ENCODE data around the gene SPATA18. TPM values are rescaled to one million over a fixed set of nuclear protein-coding genes. Genes with fewer than 3 reads are reported as not detected.
"Not testable (repeated sequence)": the region's sequence is repeated elsewhere in the genome, so short reads cannot be mapped to it uniquely, and the experiment has no call there.

The SPATA18 gene
- total RNA-seq, 2 experiments from 2014 or later = 0.44 TPM; not detected in 1

- H3K9me3 Mint-ChIP-seq = no peaks in the 10 kb centered on the region
- no peaks in the 10 kb centered on the region for H3K36me3 Mint-ChIP-seq
- H3K4me1 Mint-ChIP-seq = no peaks in the 10 kb centered on the region
- DNase-seq = no peak
- H3K4me3 Mint-ChIP-seq = no peak overlapping the region
- peaks cover 13% of the 10 kb centered on the region for H3K27me3 Mint-ChIP-seq
- H3K27ac Mint-ChIP-seq = no peak overlapping the region
Observed at GRCh38 chr4:52107745-52108144, 56.6 kb downstream of the SPATA18 start.

- no peak overlapping the region for H3K27ac Mint-ChIP-seq
- H3K27me3 Mint-ChIP-seq = peaks cover 6% of the 10 kb centered on the region
- DNase-seq = no peak
- no peak overlapping the region for H3K4me3 Mint-ChIP-seq
- H3K4me1 Mint-ChIP-seq = no peaks in the 10 kb centered on the region
- H3K9me3 Mint-ChIP-seq = no peaks in the 10 kb centered on the region
- no peaks in the 10 kb centered on the region for H3K36me3 Mint-ChIP-seq
Observed at GRCh38 chr4:52110171-52110570, 59.1 kb downstream of the SPATA18 start.

- Mint-ChIP-seq H3K36me3 (no peaks in the 10 kb centered on the region), H3K4me1 (no peaks in the 10 kb centered on the region), H3K9me3 (no peaks in the 10 kb centered on the region), H3K27ac (no peak overlapping the region), H3K27me3 (peaks cover 4% of the 10 kb centered on the region), H3K4me3 (no peak overlapping the region)
- DNase-seq = no peak
Observed at GRCh38 chr4:52111995-52112394, 60.9 kb downstream of the SPATA18 start.

- no peak for DNase-seq
- H3K27ac Mint-ChIP-seq = no peak overlapping the region
- peaks cover 5% of the 10 kb centered on the region for H3K27me3 Mint-ChIP-seq
- no peaks in the 10 kb centered on the region for H3K36me3 Mint-ChIP-seq
- no peaks in the 10 kb centered on the region for H3K9me3 Mint-ChIP-seq
- H3K4me3 Mint-ChIP-seq = no peak overlapping the region
- no peaks in the 10 kb centered on the region for H3K4me1 Mint-ChIP-seq
Observed at GRCh38 chr4:52112411-52112810, 61.3 kb downstream of the SPATA18 start.

GRCh38 chr4:52116641-52117040, 65.5 kb downstream of the SPATA18 start:
- Mint-ChIP-seq H3K9me3 (no peaks in the 10 kb centered on the region), H3K4me3 (no peak overlapping the region), H3K27ac (no peak overlapping the region), H3K27me3 (peaks cover 5% of the 10 kb centered on the region), H3K4me1 (no peaks in the 10 kb centered on the region), H3K36me3 (no peaks in the 10 kb centered on the region)
- DNase-seq = no peak

- Mint-ChIP-seq H3K4me3 (no peak overlapping the region), H3K9me3 (peaks cover 3% of the 10 kb centered on the region), H3K36me3 (no peaks in the 10 kb centered on the region), H3K27me3 (peaks cover 10% of the 10 kb centered on the region), H3K4me1 (no peaks in the 10 kb centered on the region), H3K27ac (no peak overlapping the region)
- no peak for DNase-seq
Observed at GRCh38 chr4:52126226-52126625, 75.1 kb downstream of the SPATA18 start.

GRCh38 chr4:52126966-52127365, 75.9 kb downstream of the SPATA18 start:
- Mint-ChIP-seq H3K27me3 (peaks cover 10% of the 10 kb centered on the region), H3K4me1 (no peaks in the 10 kb centered on the region), H3K9me3 (peaks cover 3% of the 10 kb centered on the region), H3K27ac (no peak overlapping the region), H3K36me3 (no peaks in the 10 kb centered on the region), H3K4me3 (no peak overlapping the region)
- no peak for DNase-seq

- Mint-ChIP-seq H3K36me3 (no peaks in the 10 kb centered on the region), H3K4me1 (no peaks in the 10 kb centered on the region), H3K4me3 (no peak overlapping the region), H3K9me3 (peaks cover 3% of the 10 kb centered on the region), H3K27ac (no peak overlapping the region), H3K27me3 (no peaks in the 10 kb centered on the region)
- DNase-seq = no peak
Observed at GRCh38 chr4:52135171-52135570, 84.1 kb downstream of the SPATA18 start.

GRCh38 chr4:52137152-52137551, 86.0 kb downstream of the SPATA18 start:
- not testable (repeated sequence) for H3K4me1 Mint-ChIP-seq, H3K27ac Mint-ChIP-seq, DNase-seq, H3K27me3 Mint-ChIP-seq, H3K36me3 Mint-ChIP-seq, H3K4me3 Mint-ChIP-seq
- H3K9me3 Mint-ChIP-seq = peaks cover 12% of the 10 kb centered on the region

- no peak overlapping the region for H3K27ac Mint-ChIP-seq
- no peaks in the 10 kb centered on the region for H3K36me3 Mint-ChIP-seq
- DNase-seq = no peak
- H3K27me3 Mint-ChIP-seq = no peaks in the 10 kb centered on the region
- H3K9me3 Mint-ChIP-seq = peaks cover 14% of the 10 kb centered on the region
- H3K4me1 Mint-ChIP-seq = no peaks in the 10 kb centered on the region
- H3K4me3 Mint-ChIP-seq = no peak overlapping the region
Observed at GRCh38 chr4:52142816-52143215, 91.7 kb downstream of the SPATA18 start.

- H3K27me3 Mint-ChIP-seq = no peaks in the 10 kb centered on the region
- H3K4me1 Mint-ChIP-seq = no peaks in the 10 kb centered on the region
Observed at GRCh38 chr4:52143815-52144214, 92.7 kb downstream of the SPATA18 start.

GRCh38 chr4:52144372-52144771, 93.3 kb downstream of the SPATA18 start:
- Mint-ChIP-seq H3K4me3 (no peak overlapping the region), H3K36me3 (no peaks in the 10 kb centered on the region), H3K9me3 (peaks cover 14% of the 10 kb centered on the region), H3K4me1 (no peaks in the 10 kb centered on the region), H3K27me3 (no peaks in the 10 kb centered on the region), H3K27ac (no peak overlapping the region)
- no peak for DNase-seq

More at GRCh38 chr4:52143815-52144214, 92.7 kb downstream of the SPATA18 start:
- H3K9me3 Mint-ChIP-seq = peaks cover 14% of the 10 kb centered on the region
- H3K36me3 Mint-ChIP-seq = no peaks in the 10 kb centered on the region
- H3K4me3 Mint-ChIP-seq = no peak overlapping the region
- no peak for DNase-seq
- no peak overlapping the region for H3K27ac Mint-ChIP-seq

Other genes with a start within 250 kb of the SPATA18 start
- 10 to 100 TPM; 39.4 to 42.9 TPM for gene DCUN1D4, start 208.2 kb upstream of the SPATA18 start, total RNA-seq
- gene LRRC66, start 30.9 kb upstream of the SPATA18 start, total RNA-seq = under 1 TPM; 0.06 TPM
- 1 to 10 TPM; 7.7 to 8.2 TPM for gene SGCB, start 13.0 kb upstream of the SPATA18 start, total RNA-seq

Data from activated naive CD8-positive, alpha-beta T cell treated with anti-CD3 and anti-CD28 coated beads for 36 hours (primary cell).